Fibroblast of peridontal ligament (primary cell): Measurements from ENCODE around the gene CFHR5.

Experiments used
- DNase-seq: peaks from one replicate; pipeline ENCODE4 v3.0.0-alpha.2; 2010; ENCODE audit errors: extremely low read depth

The CFHR5 gene

DNA sequence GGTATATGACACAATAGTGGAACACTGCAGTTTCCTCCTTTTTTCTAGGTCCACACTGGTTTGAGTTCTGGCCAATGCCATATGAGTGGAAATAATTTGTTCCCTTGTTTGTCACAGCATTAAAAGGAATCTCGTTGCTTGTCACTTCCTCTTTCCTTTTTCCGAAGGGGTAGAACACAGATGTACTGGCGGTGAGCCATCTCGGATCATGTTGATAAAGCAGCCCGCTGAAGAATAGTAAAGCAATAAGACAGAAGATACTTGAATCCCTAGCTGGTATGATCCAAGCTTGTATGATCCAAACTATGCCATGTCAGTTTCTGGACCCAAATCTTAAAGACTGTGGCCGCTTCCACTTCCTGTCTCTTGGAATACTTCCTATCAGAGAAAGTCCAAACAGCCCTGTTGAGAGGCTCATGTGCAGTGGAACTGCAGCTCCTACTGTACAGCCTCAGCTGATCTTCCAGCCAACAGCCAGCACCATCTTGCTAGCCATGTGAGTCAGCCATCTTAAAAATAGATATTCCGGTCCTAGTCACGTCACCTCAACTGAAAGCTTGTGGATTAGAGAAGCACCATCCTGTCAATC, 40.3 kb downstream of the CFHR5 start:
- no peak for DNase-seq

DNA sequence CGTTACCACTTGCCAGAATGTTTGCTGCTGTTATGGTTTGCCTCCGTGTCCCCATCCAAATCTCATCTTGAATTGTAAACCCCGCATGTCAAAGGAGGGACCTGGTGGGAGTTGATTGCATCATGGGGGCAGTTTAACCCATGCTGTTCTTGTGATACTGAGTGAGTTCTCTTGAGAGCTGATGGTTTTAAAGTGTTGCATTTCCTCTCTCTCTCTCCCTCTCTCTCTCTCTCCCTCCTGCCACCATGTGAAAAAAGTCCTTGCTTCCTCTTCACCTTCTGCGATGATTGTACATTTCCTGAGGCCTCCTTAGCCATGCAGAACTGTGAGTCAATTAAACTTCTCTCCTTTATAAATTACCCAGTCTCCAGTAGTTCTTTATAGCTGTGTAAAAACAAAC, 44.4 kb downstream of the CFHR5 start:
- no peak for DNase-seq

- peak; percentile 45 for DNase-seq
Measured at GRCh38 chr1:197024460-197024859, 47.1 kb downstream of the CFHR5 start.

DNA sequence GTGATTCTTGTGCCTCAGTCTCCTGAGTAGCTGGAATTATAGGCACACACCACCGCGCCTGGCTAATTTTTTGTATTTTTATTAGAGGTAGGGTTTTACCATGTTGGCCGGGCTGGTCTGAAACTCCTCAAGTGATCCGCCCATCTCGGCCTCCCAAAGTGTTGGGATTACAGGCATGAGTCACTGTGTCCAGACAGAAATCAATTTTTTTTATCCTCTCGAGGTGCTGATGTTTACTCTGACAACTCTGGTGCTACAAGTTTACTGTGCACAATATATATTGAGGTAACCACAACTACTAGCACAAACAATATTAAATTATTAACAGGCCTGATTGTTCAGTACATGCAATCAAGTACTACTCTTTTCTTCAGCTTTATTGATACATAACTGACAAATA, 50.0 kb downstream of the CFHR5 start:
- DNase-seq, result no peak

DNA sequence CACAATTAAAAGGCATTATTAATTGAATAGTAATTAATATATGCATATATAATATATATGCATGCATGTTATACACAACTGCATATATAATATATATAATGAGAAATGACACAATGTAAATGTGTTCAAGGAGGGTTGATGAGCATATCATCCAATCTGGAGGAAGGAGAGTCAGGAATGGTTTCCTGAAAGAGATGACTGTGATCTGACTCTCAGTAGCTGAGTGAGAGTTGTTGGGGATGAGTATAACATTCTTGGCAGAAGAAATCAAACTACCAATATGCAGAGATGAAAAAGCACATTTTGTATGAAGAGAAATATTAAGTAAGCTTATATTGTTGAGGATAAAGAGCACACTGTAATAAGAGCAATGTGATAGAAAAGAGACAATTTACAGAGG, 52.4 kb downstream of the CFHR5 start:
- peak; percentile 16 for DNase-seq

DNA sequence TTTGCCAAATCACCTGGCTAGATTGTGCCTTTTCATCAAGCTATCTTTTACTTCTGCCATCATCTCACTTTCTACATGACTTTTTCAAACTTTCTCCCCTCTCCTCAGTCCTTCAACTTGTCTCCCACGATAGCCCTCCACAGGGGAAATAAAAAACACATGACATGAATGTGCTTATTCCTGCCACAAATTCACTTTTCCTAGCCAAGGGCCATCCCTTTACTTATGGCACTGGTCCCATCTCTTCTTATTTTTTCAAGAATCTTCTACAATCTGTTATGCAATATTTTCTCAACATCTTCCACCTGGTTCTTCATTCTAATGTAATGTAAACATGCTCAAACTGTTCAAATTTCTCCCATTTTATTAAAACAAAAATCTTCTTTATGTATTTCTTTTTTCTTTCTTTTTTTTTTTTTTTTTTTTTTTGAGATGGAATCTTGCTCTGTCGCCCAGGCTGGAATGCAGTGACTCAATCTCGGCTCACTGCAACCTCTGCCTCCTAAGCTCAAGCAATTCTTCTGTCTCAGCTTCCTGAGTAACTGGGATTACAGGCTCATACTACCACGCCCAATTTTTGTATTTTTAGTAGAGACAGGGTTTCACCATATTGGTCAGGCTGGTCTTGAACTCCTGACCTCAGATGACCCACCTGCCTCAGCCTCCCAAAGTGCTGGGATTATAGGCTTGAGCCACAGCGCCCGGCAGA, 57.4 kb downstream of the CFHR5 start:
- peak; percentile 74 for DNase-seq

GRCh38 chr1:197036861-197037260, 59.5 kb downstream of the CFHR5 start:
- DNase-seq, result no peak

DNA sequence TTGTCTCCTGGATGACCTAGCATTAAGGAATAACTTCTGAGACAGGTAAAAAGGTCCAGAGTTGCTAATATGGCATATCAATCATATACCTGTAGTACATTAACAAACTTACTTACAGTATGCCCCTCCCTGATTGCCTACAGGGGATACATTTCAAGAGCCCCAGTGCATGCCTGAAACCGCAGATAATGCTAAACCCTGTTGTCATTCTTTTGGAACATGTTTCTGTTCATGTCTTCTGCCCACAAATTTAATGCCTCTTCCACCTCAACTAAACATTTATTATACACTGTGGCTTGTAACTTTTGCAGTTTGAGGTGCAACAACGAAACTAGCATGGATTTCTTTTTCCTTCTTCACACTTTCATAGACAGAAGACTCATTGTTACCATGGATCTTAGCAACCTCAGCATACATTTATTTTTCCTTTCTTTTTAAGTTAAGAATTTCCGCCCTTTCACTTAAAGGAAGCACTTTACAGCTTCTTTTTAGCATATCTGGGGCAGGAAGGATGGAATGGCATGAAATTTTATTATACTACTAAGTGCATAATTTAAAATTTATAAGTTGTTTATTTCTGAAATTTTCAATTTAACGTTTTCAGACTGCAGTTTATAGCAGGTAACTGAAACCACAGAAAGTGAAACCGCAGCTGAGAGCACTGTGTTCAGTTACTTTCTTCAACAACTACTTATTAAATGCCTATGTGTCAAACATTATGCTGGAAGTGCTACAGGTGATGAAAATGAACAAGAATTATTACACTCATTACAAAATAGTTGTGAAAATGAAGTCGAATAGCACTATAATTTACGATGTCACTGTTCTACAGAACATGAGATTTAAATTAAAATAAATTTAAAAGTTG, 64.4 kb downstream of the CFHR5 start:
- DNase-seq, result no peak

DNA sequence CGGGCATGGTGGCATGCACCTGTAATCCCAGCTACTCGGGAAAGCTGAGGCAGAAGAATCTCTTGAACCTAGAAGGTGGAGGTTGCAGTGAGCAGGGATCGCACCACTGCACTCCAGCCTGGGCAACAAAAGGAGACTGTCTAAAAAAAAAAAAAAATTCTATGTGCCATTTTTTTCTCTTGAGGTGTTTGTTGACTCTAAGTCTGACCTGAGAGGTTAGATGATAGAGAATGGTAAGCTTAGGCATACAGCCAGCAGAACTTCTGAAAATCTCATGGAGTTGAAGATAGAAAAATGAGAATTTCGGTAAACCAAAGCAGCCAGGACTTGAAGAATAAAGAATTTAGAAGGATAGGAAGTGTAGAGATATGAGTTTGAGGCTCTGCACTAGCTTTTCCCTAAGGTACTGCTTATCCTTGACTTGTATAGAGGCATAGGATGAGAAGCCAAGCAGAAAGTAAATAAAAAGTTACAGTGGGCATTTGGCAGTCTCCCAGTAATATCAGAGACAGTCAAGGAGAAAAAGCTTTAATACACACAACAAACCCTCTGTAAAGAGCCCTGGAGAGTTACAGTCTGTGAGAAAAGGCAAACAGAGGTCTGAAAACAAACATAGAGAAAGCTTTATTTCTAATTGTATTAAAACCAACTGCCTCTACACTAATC, 65.5 kb downstream of the CFHR5 start:
- DNase-seq, result no peak

GRCh38 chr1:197049100-197049499, 71.7 kb downstream of the CFHR5 start:
- DNase-seq, result no peak
